Measurements from ENCODE around the gene TMEM117.

GRCh38 chr12:44193281-44193680 lies 357.4 kb downstream of the TMEM117 start:
- TF ChIP-seq POLR2A (IDR thresholded peaks at IDR 0.05) (no peak), CTCF (IDR thresholded peaks at IDR 0.05) (no peak), EP300 (IDR thresholded peaks at IDR 0.05) (no peak)

Measured in sigmoid colon (tissue), 4 donors.